Measurements from ENCODE around the gene AGAP1. TPM values are rescaled to one million over a fixed set of nuclear protein-coding genes. Genes with fewer than 3 reads are reported as not detected.

The AGAP1 gene
- polyA plus RNA-seq, 2 of the 4 experiments (the other 2 are of a cell fraction), result 20.2 to 21.9 TPM

DNA sequence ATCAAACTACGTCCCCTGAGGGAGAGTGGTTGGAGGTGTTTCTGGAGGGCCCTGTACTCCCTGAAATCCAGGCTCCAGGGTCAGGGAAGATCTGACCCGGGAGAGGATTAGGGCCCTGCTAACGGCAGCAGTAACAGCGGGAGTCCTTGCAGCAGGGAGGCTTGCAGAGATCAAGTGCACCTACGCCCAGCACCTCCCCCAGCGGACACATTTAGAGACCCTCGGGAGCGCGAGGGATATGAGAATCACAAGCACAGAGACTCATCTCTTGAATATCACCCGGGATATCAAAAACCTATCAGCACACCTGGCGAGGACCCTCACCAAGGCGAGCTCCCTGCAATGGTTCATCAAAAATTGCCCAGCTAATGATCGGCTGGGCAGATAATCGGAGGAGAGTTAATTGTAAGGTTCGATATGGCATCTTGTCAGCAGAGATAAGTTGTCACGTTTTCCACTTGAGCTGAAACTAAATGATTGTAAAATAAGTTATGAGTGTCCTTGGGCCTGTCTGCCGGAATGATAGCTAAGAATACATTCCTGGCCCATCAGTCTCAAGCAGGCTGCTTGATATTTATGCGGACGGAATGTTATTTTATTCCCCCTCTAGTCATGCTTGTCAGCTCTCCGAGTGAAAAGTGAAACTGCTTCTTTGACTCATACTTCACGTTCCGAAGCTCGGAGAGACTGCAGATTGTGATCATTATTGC is 464.5 kb downstream of the AGAP1 start:
- Histone ChIP-seq H3K27ac (no peak overlapping the region), H3K4me2 (no peak overlapping the region), H3K4me1 (no peaks in the 10 kb centered on the region), H3K4me3 (no peak overlapping the region), H3K9me3 (no peaks in the 10 kb centered on the region)
- ChIA-PET CTCF (interaction anchor here (1.5 kb wide), 1 partner anchor 11 kb away, joined by 7 read pairs; no protein-coding TSS in a partner anchor), POLR2A (no interaction called here)
- 92% methylated on average over 23 of the region's 23 CpGs for WGBS (ENCODE audit: missing lambda C conversion rate)
- FAIRE-seq, result no peak
- no peak for DNase-seq (ENCODE audit: low read depth in 1 of 2, low spot score in 1 of 2)
- no peak for TF ChIP-seq FOXS1 (CRISPR knock-in tag; IDR thresholded peaks at IDR 0.05)
- TF ChIP-seq, protein P1, sequence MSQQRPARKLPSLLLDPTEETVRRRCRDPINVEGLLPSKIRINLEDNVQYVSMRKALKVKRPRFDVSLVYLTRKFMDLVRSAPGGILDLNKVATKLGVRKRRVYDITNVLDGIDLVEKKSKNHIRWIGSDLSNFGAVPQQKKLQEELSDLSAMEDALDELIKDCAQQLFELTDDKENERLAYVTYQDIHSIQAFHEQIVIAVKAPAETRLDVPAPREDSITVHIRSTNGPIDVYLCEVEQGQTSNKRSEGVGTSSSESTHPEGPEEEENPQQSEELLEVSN (IDR thresholded peaks at IDR 0.05; ENCODE audit: borderline replicate concordance, low read depth), result no peak
- TF ChIP-seq KDM5A (IDR thresholded peaks at IDR 0.05), result no peak
- TF ChIP-seq HMGXB4 (CRISPR knock-in tag; IDR thresholded peaks at IDR 0.05; ENCODE audit: borderline replicate concordance), result no peak
- TF ChIP-seq HOXB13 (CRISPR knock-in tag; IDR thresholded peaks at IDR 0.05; ENCODE audit: low read depth), result no peak
- ATAC-seq, result no peak

DNA sequence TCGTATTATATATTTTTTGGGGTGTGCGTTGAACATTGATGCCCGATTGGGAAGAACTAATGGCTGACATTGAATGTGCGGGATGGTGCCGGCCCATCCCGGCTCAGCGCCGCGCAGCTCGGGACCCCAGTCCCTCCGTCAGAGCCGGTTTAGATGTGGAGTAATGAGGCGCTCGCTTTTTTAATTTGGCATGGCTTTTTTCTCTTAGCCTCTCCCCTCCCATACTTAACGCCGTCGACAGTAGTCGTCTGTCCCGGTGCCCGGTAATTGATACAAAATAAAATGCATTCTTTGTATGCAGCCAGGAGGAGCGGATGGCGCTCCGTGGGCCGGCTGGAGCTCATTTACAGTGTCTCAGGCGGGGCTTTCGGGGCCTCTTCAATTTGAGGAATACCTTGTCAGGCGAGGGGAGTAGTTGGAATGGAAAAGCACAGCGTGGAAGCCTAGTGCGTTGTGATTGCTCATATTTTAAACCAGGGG is 465.1 kb downstream of the AGAP1 start:
- H3K4me3 ChIP-seq, result no peak overlapping the region
- ATAC-seq (no peak), DNase-seq (ENCODE audit: low read depth in 1 of 2, low spot score in 1 of 2) (no peak), FAIRE-seq (no peak)
- WGBS (ENCODE audit: missing lambda C conversion rate), result 90% methylated on average over 29 of the region's 29 CpGs
- TF ChIP-seq HEYL (CRISPR knock-in tag; IDR thresholded peaks at IDR 0.05) (no peak), CBX2 (IDR thresholded peaks at IDR 0.05; ENCODE audit: borderline replicate concordance, low read depth) (no peak), HOXA7 (CRISPR knock-in tag; IDR thresholded peaks at IDR 0.05) (no peak), ZSCAN20 (CRISPR knock-in tag; IDR thresholded peaks at IDR 0.05) (no peak), RARB (CRISPR knock-in tag; IDR thresholded peaks at IDR 0.05) (no peak), PHF8 (IDR thresholded peaks at IDR 0.05; ENCODE audit: borderline replicate concordance, low read depth) (no peak), ATOH8 (CRISPR knock-in tag; IDR thresholded peaks at IDR 0.05; ENCODE audit: low read depth) (no peak), JUN (IDR thresholded peaks at IDR 0.05) (no peak), ESRRA (IDR thresholded peaks at IDR 0.05; ENCODE audit: borderline replicate concordance, low read length) (no peak), ZC3H11A (IDR thresholded peaks at IDR 0.05) (no peak), RFX5 (IDR thresholded peaks at IDR 0.05) (no peak), FOXS1 (CRISPR knock-in tag; IDR thresholded peaks at IDR 0.05) (no peak), MAZ (IDR thresholded peaks at IDR 0.05; ENCODE audit: borderline replicate concordance, low read depth, low read length) (no peak), KDM1A (IDR thresholded peaks at IDR 0.05; ENCODE audit: low read depth) (no peak), GATA3 (IDR thresholded peaks at IDR 0.05; ENCODE audit: borderline replicate concordance) (no peak), HMGXB4 (CRISPR knock-in tag; IDR thresholded peaks at IDR 0.05; ENCODE audit: borderline replicate concordance) (no peak), EHMT2 (IDR thresholded peaks at IDR 0.05; ENCODE audit: low read depth) (no peak)
- TF ChIP-seq, protein P2, sequence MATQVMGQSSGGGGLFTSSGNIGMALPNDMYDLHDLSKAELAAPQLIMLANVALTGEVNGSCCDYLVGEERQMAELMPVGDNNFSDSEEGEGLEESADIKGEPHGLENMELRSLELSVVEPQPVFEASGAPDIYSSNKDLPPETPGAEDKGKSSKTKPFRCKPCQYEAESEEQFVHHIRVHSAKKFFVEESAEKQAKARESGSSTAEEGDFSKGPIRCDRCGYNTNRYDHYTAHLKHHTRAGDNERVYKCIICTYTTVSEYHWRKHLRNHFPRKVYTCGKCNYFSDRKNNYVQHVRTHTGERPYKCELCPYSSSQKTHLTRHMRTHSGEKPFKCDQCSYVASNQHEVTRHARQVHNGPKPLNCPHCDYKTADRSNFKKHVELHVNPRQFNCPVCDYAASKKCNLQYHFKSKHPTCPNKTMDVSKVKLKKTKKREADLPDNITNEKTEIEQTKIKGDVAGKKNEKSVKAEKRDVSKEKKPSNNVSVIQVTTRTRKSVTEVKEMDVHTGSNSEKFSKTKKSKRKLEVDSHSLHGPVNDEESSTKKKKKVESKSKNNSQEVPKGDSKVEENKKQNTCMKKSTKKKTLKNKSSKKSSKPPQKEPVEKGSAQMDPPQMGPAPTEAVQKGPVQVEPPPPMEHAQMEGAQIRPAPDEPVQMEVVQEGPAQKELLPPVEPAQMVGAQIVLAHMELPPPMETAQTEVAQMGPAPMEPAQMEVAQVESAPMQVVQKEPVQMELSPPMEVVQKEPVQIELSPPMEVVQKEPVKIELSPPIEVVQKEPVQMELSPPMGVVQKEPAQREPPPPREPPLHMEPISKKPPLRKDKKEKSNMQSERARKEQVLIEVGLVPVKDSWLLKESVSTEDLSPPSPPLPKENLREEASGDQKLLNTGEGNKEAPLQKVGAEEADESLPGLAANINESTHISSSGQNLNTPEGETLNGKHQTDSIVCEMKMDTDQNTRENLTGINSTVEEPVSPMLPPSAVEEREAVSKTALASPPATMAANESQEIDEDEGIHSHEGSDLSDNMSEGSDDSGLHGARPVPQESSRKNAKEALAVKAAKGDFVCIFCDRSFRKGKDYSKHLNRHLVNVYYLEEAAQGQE (IDR thresholded peaks at IDR 0.05), result no peak
- TF ChIP-seq, protein P3, sequence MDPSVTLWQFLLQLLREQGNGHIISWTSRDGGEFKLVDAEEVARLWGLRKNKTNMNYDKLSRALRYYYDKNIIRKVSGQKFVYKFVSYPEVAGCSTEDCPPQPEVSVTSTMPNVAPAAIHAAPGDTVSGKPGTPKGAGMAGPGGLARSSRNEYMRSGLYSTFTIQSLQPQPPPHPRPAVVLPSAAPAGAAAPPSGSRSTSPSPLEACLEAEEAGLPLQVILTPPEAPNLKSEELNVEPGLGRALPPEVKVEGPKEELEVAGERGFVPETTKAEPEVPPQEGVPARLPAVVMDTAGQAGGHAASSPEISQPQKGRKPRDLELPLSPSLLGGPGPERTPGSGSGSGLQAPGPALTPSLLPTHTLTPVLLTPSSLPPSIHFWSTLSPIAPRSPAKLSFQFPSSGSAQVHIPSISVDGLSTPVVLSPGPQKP (IDR thresholded peaks at IDR 0.05; ENCODE audit: low read depth, low read length), result no peak
- TF ChIP-seq, protein P4, sequence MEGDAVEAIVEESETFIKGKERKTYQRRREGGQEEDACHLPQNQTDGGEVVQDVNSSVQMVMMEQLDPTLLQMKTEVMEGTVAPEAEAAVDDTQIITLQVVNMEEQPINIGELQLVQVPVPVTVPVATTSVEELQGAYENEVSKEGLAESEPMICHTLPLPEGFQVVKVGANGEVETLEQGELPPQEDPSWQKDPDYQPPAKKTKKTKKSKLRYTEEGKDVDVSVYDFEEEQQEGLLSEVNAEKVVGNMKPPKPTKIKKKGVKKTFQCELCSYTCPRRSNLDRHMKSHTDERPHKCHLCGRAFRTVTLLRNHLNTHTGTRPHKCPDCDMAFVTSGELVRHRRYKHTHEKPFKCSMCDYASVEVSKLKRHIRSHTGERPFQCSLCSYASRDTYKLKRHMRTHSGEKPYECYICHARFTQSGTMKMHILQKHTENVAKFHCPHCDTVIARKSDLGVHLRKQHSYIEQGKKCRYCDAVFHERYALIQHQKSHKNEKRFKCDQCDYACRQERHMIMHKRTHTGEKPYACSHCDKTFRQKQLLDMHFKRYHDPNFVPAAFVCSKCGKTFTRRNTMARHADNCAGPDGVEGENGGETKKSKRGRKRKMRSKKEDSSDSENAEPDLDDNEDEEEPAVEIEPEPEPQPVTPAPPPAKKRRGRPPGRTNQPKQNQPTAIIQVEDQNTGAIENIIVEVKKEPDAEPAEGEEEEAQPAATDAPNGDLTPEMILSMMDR (IDR thresholded peaks at IDR 0.05), result no peak
- H3K4me2 ChIP-seq, result no peak overlapping the region
- CTCF ChIA-PET, result interaction anchor here (1.5 kb wide), 1 partner anchor 10 kb away, joined by 7 read pairs; no protein-coding TSS in a partner anchor
- H3K9me3 ChIP-seq, result no peaks in the 10 kb centered on the region
- H3K4me1 ChIP-seq, result no peaks in the 10 kb centered on the region
- no peak overlapping the region for H3K27ac ChIP-seq
- POLR2A ChIA-PET, result no interaction called here

Measured in A549 (cell line).